SH-SY5Y (cell line): ENCODE measurements around the gene CPED1.

Experiments used
- GATA2 ChIP-seq: IDR thresholded peaks from 2 replicates; pipeline ENCODE4 v1.6.1; 2011; ENCODE audit warnings: mild to moderate bottlenecking, low read depth, low read length
- GATA3 ChIP-seq: IDR thresholded peaks from 2 replicates; pipeline ENCODE4 v1.6.1; 2011; ENCODE audit warnings: low read depth, mild to moderate bottlenecking, low read length, moderate library complexity

Gene CPED1

DNA sequence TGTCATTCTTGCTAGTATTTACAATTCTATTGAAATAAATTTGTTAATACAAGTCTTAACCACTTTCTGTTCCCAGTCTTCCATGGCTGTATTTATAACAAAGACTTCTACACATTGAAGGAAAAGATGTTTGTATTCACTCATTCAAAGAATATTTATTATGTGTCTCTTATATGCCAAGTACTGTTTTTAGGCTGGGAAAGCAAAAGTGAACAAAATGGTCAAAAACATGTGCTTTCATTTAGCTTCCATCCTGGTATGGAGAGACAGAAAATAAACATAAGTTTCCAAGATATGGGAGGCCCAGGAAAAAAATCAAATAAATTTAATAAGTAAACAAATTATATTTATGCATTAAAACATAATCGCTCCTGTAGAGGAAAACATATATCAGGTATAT is 22.9 kb downstream of the CPED1 start:
- TF ChIP-seq GATA2 = no peak
- TF ChIP-seq GATA3 = no peak

GRCh38 chr7:121012170-121012874 is 23.8 kb downstream of the CPED1 start:
- TF ChIP-seq GATA2 = no peak
- TF ChIP-seq GATA3 = no peak

- TF ChIP-seq GATA3 (no peak), GATA2 (no peak)
Observed at GRCh38 chr7:121012919-121013318, 24.4 kb downstream of the CPED1 start.

DNA sequence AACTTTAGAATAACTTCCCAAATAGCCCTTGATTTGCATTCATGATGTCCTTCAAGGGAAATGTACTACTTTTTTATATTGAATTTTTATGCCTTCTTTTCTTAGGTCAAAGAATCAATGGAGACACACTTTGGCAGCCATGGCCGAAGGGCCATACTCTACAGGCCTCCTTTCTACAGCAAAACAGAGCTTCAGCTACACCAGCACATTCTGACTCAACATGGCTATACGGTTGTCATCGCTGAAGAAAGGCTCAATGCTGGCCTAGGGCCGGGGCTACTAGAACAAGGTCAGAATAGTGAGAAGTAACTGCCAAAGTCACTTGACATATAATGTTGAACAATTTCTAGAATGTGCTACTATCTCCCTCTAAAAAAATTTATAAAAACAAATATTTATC is 27.0 kb downstream of the CPED1 start:
- TF ChIP-seq GATA3 (no peak), GATA2 (no peak)

DNA sequence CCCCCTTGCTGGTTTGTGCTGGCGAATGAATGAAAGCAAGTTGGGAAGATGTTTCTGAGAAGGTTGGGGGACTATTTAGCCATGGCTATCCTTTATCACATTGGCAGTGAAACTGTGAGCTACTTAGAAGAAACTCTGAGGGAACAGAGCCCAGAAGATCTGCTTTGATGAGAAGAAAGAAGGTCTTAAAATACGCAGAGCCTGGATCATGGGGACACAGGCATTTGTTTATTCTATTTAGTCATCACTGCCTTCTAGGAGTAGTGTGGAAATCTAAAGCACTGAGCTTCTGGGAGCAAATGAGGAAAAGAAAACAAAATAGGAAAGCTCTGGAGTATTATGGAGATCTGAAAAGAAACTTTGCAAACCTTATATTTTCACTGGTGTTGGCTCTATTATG is 28.5 kb downstream of the CPED1 start:
- TF ChIP-seq GATA3 = no peak
- no peak for TF ChIP-seq GATA2

DNA sequence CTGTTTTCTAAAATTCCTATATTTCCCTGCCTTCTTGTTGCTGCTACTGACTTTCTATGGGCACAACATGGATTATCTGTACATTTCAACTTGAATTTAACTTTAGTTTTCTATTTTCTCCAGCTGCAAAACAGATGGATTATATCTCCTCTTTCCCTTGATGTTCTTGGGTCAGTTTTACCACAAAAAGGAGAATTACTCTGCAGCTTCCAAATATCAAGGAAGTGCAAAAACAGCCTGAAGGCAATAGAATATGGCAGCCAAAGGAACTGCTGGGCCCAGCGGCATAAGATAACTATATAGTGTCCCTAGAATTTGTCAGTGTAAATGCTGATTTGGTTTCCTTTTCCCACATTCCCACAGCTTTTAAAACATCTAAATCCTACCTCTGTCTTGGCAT is 29.1 kb downstream of the CPED1 start:
- TF ChIP-seq GATA2 = no peak
- TF ChIP-seq GATA3 = no peak

DNA sequence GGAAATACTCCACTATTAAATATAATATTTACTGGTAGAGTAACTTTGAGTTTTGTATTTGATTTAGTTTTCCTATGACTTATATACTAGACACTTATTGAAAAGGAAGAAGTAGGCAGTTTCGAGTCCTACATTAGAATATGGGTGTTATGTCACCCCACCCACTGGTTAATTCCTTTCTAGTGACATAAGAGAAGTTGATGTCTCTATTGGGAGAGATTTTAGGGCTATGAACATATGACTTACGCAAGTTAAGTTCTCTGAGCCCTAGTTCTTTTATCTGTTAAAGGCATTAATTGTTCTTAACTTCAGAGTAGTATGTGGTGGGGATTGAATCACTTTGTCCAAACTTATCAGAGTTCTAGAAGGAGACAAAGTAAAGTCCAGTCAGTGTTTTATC is 30.5 kb downstream of the CPED1 start:
- TF ChIP-seq GATA3 (no peak), GATA2 (no peak)

DNA sequence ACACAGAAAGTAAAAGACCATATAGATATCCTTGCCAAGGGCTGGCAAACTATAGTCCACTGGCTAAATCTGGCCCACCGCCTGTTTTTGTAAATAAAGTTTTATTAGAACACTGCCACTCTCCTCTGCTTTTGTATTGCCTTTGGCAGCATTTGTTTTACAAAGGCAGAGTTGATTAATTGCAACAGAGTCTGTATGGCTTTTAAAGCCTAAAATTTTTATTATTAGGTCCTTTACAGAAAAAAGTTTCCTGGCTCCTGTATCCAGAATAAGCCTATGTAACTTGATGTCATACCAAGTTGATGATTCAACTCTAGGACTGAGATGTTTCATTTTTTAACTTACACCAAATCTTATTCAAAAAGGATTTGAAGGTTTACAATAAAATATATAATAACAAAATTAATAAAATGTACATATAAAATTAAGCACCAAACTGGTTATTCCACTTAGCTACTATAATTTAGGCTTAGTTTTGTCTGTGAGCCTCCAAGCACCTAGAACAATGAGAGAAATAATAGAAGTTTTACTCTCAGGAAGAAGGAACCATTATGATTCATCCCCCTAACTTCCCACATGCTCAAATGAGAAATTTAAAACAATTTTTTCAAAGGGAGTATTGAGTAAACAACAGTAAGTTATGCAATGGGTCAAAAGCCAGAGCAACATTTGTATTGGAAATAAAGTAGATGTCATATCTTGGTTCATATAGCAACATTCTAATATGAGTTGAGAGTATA is 31.9 kb downstream of the CPED1 start:
- no peak for TF ChIP-seq GATA2

DNA sequence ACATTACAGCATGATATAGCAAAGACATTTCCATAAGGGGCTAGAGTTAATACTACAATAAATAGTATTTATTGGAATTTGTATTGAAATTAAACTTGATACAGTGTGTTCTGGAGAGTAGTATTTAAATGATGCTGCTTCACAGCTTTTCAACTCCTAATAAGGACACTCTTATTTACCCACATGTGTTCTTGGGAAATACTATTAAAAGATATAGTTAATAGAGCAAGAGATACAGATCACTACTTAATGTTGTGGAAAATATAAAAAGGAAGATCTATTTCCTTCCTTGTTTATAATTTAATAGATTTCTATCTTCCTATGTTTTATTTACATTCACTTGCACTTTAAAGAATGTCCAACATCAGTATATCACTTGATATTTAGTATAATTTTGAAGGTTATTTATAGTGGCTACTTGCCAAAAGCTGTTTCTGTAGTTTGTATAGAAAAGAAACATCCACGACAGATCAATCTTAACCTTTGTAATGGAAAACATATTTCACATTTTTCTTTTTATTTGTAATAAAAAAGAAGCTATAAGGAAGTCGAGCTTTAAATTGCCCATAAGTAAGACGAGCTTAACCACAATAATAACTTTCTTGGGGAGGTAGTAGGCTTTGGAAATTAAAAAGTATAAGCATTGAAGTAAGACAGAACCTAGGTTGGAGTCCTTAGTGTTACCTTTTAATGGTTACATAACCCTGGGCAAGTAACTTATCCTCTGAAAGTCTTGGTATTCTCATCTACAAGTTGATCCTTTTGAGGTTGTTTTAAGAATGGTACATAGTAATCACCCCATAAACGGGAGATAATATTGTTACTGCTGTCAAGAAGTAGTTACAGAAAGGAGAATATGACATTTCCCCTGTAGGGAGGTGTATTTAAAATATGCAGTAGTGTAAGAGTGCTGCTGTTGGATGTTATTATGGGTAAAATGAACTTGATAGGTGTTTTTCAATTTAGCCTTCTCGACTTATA is 32.8 kb downstream of the CPED1 start:
- TF ChIP-seq GATA3 (no peak), GATA2 (no peak)

DNA sequence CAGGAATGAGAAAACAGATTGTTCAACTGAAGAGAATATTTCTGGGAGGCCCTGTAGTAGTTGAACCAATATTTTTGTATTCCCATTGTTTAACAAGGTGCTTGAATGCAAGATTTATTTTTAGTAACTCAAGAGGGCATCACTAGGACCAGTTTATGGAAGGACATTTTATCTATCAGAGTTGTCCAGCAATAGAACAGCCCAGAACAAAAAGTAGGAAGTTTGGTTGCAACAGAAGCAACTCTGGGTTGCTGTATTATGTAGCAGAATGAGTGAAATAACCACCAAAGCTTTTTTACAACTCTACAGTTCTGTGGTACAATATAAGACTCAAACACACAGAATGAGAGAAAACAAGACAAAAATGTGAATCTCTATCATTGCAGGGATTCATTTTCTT is 34.7 kb downstream of the CPED1 start:
- TF ChIP-seq GATA3 = no peak
- no peak for TF ChIP-seq GATA2

DNA sequence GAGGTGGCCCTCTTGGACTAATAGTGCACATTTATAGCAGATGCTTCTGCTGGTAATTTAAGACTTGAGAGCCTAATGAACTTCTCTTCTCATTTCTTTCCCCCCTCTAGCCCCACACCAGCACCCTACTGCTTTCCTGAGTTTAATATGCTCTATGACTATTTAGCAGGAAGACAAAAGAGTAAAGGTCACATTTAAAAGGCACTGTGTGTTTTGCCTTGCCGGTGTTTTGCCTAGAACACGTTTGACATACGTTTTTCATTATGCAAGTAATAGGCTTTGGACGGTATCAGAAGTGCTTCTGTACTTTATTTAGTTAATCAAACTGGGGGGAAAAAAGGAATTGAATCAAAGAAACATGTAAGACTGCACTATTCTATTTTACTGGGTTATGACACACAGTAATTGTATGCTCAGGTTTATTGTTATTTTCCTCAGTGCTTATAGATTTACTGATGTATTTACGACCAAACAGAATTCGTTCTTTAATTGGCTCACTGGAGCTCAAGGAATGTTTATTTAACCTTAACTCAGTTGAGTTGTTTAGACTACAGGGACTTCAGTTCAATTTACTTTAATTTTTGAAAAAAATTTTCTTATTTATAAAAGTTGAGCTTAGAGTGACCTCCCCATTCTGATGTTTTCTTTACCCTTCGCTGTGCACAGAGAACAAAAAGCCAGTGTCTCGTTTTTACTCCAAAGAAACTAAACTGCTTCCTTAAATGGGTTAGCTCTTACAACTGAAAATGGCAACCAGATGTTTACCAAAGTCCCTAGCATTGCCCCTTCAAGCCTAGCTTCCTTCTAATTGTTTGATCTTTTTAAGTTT is 35.4 kb downstream of the CPED1 start:
- TF ChIP-seq GATA3 (no peak), GATA2 (no peak)

DNA sequence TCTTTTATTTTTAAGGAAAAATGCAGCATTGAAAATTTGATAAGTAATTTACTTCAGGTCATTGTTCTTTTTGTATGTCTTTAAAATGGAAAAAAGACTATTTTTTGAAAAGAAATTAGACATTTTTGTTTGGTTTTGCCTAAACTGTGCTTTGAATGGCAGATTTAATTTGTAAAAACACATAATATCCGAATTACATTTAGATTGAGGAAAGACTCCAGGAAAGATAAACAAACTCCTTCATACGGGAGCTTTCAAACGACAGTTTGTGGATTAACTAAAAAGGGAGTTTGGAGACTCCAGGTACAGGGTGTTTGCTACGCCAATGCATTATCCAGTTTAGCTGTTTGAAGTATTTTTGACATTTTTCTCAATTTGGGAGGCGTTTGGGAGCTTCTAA is 36.1 kb downstream of the CPED1 start:
- TF ChIP-seq GATA2 = no peak
- TF ChIP-seq GATA3 = no peak

DNA sequence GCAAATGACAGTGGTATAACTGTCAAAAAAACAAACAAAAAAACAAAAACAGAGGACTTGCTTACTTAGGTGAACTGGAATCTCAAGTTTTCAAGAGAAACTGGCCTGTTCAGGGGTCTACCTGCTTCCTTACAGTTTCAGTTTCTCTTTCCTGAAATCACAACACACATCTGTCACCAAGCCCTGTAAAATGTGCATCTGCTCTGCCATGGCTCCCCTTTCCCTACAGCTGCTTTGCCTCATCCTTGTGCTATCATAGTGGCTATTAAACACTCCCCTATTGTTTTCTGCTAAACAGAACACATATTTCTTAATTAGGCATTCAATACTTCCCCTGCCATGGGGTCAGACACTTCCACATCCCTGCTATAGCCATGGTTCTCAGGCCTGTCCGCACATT is 37.6 kb downstream of the CPED1 start:
- no peak for TF ChIP-seq GATA2
- no peak for TF ChIP-seq GATA3
